MM.1S (cell line): Measurements from ENCODE around the gene ZIK1.

Experiments
- DNase-seq: peaks from one replicate; pipeline ENCODE4 v3.0.0-alpha.2; 2015
- H2AFZ ChIP-seq: fragments of 300-600 bp; sonication (generic); 2 replicates; pipeline ENCODE4 v1.6.0; 2016; ENCODE audit warnings: antibody characterized with exemption, low read length
- H3F3A ChIP-seq: fragments of 300-600 bp; sonication (generic); 2 replicates; pipeline ENCODE4 v1.6.1; 2016; ENCODE audit warnings: mild to moderate bottlenecking, antibody characterized with exemption, low read length, moderate library complexity, mixed read lengths; ENCODE audit not compliant: insufficient read depth
- H3K27ac ChIP-seq: fragments of 300-600 bp; sonication (generic); 2 replicates; pipeline ENCODE4 v1.5.1; 2016; ENCODE audit warnings: mild to moderate bottlenecking, low read length
- H3K27me3 ChIP-seq: fragments of 300-600 bp; sonication (generic); replicated peaks from 2 replicates; pipeline ENCODE4 v1.6.0; 2016; ENCODE audit warnings: low read length; ENCODE audit not compliant: insufficient read depth
- H3K36me3 ChIP-seq: fragments of 300-600 bp; sonication (generic); replicated peaks from 2 replicates; pipeline ENCODE4 v1.6.1; 2016; ENCODE audit warnings: mild to moderate bottlenecking, low read length, mixed read lengths; ENCODE audit not compliant: insufficient read depth
- H3K4me1 ChIP-seq: fragments of 300-600 bp; sonication (generic); 2 replicates; pipeline ENCODE4 v1.6.1; 2016; ENCODE audit warnings: low read length, mixed read lengths
- H3K4me2 ChIP-seq: fragments of 300-600 bp; sonication (generic); 2 replicates; pipeline ENCODE4 v1.6.0; 2016; ENCODE audit warnings: low read depth, low read length
- H3K4me3 ChIP-seq: fragments of 300-600 bp; sonication (generic); 2 replicates; pipeline ENCODE4 v1.5.1; 2016; ENCODE audit warnings: low read length, mixed read lengths
- H3K79me2 ChIP-seq: fragments of 300-600 bp; sonication (generic); 2 replicates; pipeline ENCODE4 v1.6.1; 2016; ENCODE audit warnings: mixed run types, low read length, mixed read lengths
- H3K9ac ChIP-seq: fragments of 300-600 bp; sonication (generic); 2 replicates; pipeline ENCODE4 v1.6.1; 2016; ENCODE audit warnings: low read length, mixed read lengths
- H3K9me2 ChIP-seq: fragments of 300-600 bp; sonication (generic); replicated peaks from 2 replicates; pipeline ENCODE4 v1.6.1; 2016; ENCODE audit warnings: mild to moderate bottlenecking, low read length, mixed read lengths; ENCODE audit not compliant: insufficient read depth
- H3K9me3 ChIP-seq: fragments of 300-600 bp; sonication (generic); replicated peaks from 2 replicates; pipeline ENCODE4 v1.6.1; 2016; ENCODE audit warnings: mild to moderate bottlenecking, low read length, mixed read lengths; ENCODE audit not compliant: insufficient read depth
- H4K20me1 ChIP-seq: fragments of 300-600 bp; sonication (generic); 2 replicates; pipeline ENCODE4 v1.6.1; 2016; ENCODE audit warnings: mild to moderate bottlenecking, low read length, moderate library complexity, mixed read lengths; ENCODE audit not compliant: insufficient read depth
- EZH2 ChIP-seq: fragments of 300-600 bp; sonication (generic); optimal IDR thresholded peaks from 2 replicates; pipeline ENCODE3; 2017; ENCODE audit warnings: low read depth, mild to moderate bottlenecking, antibody characterized with exemption, low read length, mixed read lengths
- EZH2phosphoT487 ChIP-seq: fragments of 300-600 bp; sonication (generic); IDR thresholded peaks from 2 replicates; pipeline ENCODE4 v1.6.1; 2018; ENCODE audit warnings: antibody characterized with exemption, low read length
- TF ChIP-seq, protein P1 (sequence below): fragments of 300-600 bp; sonication (generic); IDR thresholded peaks from 2 replicates; pipeline ENCODE4 v1.5.1; 2016; ENCODE audit warnings: antibody characterized with exemption, low read length, mixed read lengths

Gene ZIK1

DNA sequence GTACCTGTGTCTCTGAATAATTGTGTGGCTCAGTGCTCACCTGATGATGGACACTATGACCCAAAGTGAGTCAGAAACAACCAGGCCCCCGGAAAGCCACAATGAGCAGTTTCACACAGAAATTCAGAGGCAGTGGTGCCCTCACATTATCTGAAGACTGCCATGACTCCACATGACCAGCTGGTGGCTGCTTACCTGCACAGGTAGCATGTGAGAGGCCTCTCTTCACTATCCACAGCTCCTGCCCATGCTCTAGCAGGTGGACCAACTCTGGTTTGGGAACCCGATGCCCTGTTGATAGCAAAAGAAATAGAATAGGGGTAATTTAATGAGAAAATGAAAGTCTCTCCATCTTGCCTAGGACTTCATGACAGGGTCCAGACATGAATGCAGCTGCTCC, 31.5 kb upstream of the ZIK1 start:
- DNase-seq = no peak

DNA sequence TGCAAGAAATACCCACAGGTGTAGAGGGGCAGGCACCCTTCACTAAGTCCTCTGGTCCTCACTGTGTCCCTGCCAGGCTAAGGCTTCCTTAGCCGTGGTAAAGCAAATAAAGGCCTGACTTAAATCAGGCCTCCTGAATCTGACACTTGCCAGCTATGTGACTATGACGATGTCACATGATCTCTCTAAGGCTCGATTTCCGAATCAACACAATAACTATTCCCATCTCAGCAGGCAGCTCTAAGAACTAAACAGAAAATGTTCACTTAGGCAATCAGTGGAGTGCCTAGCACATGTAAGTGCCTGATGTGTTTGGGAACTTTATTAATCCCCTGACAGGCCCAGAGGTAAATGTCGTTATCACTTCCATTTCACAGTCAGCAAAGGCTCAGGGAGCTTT, 26.3 kb upstream of the ZIK1 start:
- no peak overlapping the region for H3K4me2 ChIP-seq

More for the DNA sequence above, 31.5 kb upstream of the ZIK1 start:
- Histone ChIP-seq H3K79me2 (no peaks in the 10 kb centered on the region), H3F3A (no peaks in the 10 kb centered on the region), H2AFZ (no peak overlapping the region), H3K9me3 (no peaks in the 10 kb centered on the region), H3K9ac (no peak overlapping the region), H4K20me1 (no peaks in the 10 kb centered on the region), H3K27me3 (no peaks in the 10 kb centered on the region), H3K9me2 (no peaks in the 10 kb centered on the region), H3K4me1 (no peaks in the 10 kb centered on the region), H3K4me2 (no peak overlapping the region), H3K27ac (no peak overlapping the region), H3K36me3 (peaks cover 28% of the 10 kb centered on the region), H3K4me3 (no peak overlapping the region)
- TF ChIP-seq, protein P1, sequence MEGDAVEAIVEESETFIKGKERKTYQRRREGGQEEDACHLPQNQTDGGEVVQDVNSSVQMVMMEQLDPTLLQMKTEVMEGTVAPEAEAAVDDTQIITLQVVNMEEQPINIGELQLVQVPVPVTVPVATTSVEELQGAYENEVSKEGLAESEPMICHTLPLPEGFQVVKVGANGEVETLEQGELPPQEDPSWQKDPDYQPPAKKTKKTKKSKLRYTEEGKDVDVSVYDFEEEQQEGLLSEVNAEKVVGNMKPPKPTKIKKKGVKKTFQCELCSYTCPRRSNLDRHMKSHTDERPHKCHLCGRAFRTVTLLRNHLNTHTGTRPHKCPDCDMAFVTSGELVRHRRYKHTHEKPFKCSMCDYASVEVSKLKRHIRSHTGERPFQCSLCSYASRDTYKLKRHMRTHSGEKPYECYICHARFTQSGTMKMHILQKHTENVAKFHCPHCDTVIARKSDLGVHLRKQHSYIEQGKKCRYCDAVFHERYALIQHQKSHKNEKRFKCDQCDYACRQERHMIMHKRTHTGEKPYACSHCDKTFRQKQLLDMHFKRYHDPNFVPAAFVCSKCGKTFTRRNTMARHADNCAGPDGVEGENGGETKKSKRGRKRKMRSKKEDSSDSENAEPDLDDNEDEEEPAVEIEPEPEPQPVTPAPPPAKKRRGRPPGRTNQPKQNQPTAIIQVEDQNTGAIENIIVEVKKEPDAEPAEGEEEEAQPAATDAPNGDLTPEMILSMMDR = no peak
- TF ChIP-seq EZH2 (no peak), EZH2phosphoT487 (no peak)

GRCh38 chr19:57558525-57558924, 25.4 kb upstream of the ZIK1 start:
- no peaks in the 10 kb centered on the region for H3K9me3 ChIP-seq
- peak overlapping the region; percentile 92 for H3K4me3 ChIP-seq
- TF ChIP-seq EZH2 = no peak
- TF ChIP-seq, protein P1 = no peak
- TF ChIP-seq EZH2phosphoT487 = no peak
- H3K4me1 ChIP-seq = no peaks in the 10 kb centered on the region
- H3K79me2 ChIP-seq = peaks cover 16% of the 10 kb centered on the region
- H3F3A ChIP-seq = peaks cover 5% of the 10 kb centered on the region; the same call in 1 of the 2 replicates
- H2AFZ ChIP-seq = peak overlapping the region; percentile 76; the same call in 1 of the 2 replicates
- no peak overlapping the region for H3K27ac ChIP-seq
- H4K20me1 ChIP-seq = no peaks in the 10 kb centered on the region
- H3K4me2 ChIP-seq = peak overlapping the region; percentile 49
- no peak overlapping the region for H3K9ac ChIP-seq
- H3K27me3 ChIP-seq = no peaks in the 10 kb centered on the region; the same call in 1 of the 2 replicates
- H3K9me2 ChIP-seq = no peaks in the 10 kb centered on the region
- no peak for DNase-seq
- peaks cover 7% of the 10 kb centered on the region for H3K36me3 ChIP-seq

More for the DNA sequence above, 26.3 kb upstream of the ZIK1 start:
- no peaks in the 10 kb centered on the region for H3K9me2 ChIP-seq
- no peak overlapping the region for H3K9ac ChIP-seq
- DNase-seq = no peak
- no peak overlapping the region for H3K4me3 ChIP-seq
- H3K79me2 ChIP-seq = peaks cover 16% of the 10 kb centered on the region
- H3K36me3 ChIP-seq = peaks cover 8% of the 10 kb centered on the region
- H3K4me1 ChIP-seq = no peaks in the 10 kb centered on the region
- H3K27ac ChIP-seq = no peak overlapping the region
- no peaks in the 10 kb centered on the region for H3K9me3 ChIP-seq
- H4K20me1 ChIP-seq = no peaks in the 10 kb centered on the region
- H2AFZ ChIP-seq = no peak overlapping the region
- no peaks in the 10 kb centered on the region; the same call in 1 of the 2 replicates for H3K27me3 ChIP-seq
- TF ChIP-seq, protein P1 = no peak
- no peak for TF ChIP-seq EZH2phosphoT487
- TF ChIP-seq EZH2 = no peak
- H3F3A ChIP-seq = peaks cover 5% of the 10 kb centered on the region; the same call in 1 of the 2 replicates
